Gastrocnemius medialis (tissue), 4 donors: ENCODE results near the gene PPM1F.

Experiments
- CTCF ChIP-seq, 5 experiments: fragments of 450-650 bp in 3 of 5; fragments of 200-600 bp in 2 of 5; sonication (generic) in 2 of 5; IDR thresholded peaks in 4 of 5; conservative IDR thresholded peaks in 1 of 5; 1 replicate in 4 of 5; 2 replicates in 1 of 5; pipeline ENCODE4 v1.5.1; 2016 to 2019; ENCODE audit warnings: antibody characterized with exemption in 5 of 5, mild to moderate bottlenecking in 3 of 5, moderate library complexity in 3 of 5
- POLR2A ChIP-seq, 2 donors: fragments of 450-650 bp; IDR thresholded peaks; one replicate each; pipeline ENCODE4 v1.6.1; 2017; ENCODE audit warnings: antibody characterized with exemption in 2 of 2, mild to moderate bottlenecking in 2 of 2, moderate library complexity in 2 of 2

GRCh38 chr22:21978564-21979386 lies 26.1 kb upstream of the PPM1F start:
- no peak for TF ChIP-seq POLR2A (IDR thresholded peaks at IDR 0.05)
- no peak for TF ChIP-seq CTCF (IDR thresholded peaks at IDR 0.05 in 4 of 5, conservative IDR thresholded peaks at IDR 0.05 in 1 of 5)
